SK-N-MC (cell line): ENCODE measurements around the gene CDK12.

Experiments
- EZH2 ChIP-seq: fragments of 200-600 bp; sonication (generic); IDR thresholded peaks from one replicate; pipeline ENCODE4 v1.6.1; 2017; ENCODE audit warnings: antibody characterized with exemption
- POLR2AphosphoS5 ChIP-seq: IDR thresholded peaks from 2 replicates; pipeline ENCODE4 v1.6.1; 2012; ENCODE audit warnings: mild to moderate bottlenecking, low read depth, low read length, borderline replicate concordance

DNA sequence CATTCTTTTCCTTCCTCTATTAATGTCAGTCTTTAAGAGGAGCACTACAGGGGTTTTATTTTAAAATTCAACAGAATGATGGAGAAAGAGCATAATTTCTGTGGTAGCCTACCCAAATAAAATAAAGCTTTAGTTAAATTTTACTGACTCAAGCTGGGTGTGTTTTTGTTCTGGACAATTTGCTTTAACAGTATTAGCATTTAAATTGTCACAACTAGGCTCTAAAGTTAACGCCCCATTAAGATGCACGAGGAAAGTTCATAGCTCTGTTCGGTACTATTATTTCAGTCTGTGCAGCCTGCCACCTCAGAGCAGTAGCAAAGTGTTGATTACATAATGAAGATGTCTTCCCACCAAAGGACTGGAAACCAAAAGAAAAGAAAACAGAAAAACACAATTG lies 52.0 kb downstream of the CDK12 start:
- TF ChIP-seq POLR2AphosphoS5, result no peak
- no peak for TF ChIP-seq EZH2
